ENCODE results near the gene USP54.
"Not testable (repeated sequence)": the region's sequence is repeated elsewhere in the genome, so short reads cannot be mapped to it uniquely, and the experiment has no call there.

Gene USP54, protein sequence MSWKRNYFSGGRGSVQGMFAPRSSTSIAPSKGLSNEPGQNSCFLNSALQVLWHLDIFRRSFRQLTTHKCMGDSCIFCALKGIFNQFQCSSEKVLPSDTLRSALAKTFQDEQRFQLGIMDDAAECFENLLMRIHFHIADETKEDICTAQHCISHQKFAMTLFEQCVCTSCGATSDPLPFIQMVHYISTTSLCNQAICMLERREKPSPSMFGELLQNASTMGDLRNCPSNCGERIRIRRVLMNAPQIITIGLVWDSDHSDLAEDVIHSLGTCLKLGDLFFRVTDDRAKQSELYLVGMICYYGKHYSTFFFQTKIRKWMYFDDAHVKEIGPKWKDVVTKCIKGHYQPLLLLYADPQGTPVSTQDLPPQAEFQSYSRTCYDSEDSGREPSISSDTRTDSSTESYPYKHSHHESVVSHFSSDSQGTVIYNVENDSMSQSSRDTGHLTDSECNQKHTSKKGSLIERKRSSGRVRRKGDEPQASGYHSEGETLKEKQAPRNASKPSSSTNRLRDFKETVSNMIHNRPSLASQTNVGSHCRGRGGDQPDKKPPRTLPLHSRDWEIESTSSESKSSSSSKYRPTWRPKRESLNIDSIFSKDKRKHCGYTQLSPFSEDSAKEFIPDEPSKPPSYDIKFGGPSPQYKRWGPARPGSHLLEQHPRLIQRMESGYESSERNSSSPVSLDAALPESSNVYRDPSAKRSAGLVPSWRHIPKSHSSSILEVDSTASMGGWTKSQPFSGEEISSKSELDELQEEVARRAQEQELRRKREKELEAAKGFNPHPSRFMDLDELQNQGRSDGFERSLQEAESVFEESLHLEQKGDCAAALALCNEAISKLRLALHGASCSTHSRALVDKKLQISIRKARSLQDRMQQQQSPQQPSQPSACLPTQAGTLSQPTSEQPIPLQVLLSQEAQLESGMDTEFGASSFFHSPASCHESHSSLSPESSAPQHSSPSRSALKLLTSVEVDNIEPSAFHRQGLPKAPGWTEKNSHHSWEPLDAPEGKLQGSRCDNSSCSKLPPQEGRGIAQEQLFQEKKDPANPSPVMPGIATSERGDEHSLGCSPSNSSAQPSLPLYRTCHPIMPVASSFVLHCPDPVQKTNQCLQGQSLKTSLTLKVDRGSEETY (N-terminal part only)

DNA sequence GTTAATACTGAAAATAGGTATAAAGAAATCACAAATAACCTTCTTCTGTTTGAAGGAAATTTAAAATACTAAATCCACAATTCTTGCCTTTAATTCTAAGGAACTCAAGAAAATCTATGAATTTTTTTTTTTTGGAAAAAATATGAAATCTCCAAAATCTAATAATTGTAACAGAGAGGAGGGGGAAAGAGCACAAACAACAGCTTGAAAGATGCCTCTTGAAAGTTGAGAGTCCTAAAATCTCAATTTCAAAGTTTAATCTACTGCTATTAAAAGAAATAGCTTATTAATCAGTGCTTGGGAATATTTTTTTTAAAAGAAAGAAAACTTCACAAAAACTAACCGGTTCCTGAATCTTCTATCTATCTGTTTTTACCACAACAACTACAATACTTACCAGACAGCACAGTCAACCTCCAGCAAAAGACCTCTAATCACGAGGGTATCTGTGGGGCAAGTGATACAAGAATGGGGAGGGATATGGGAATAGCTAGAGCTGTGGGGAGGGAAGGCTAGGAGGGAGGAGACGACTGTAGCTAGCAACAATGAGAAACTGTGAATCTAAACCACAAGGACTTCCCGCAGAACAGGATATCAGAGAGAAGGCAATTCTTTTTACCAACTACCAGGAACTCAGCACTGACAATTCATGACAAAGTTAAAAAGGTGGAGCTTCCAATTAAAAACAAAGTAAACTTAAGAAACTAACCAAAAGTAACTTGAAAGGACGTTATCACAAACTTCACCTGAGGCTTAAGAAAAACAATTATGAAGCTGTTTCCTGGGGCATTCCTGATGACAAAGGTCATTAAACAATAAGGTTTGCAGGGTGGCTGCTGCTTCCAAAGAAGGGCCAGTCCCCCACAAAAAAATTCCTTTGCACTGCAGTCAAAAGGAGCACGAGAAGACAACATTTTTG, at the start of gene USP54:
Gene USP54, minus strand, starts transcription at position 462 of the 919 bp plus-strand sequence. CDS start 15,684 bp downstream, outside the sequence.
- DNase-seq: no peak

DNA sequence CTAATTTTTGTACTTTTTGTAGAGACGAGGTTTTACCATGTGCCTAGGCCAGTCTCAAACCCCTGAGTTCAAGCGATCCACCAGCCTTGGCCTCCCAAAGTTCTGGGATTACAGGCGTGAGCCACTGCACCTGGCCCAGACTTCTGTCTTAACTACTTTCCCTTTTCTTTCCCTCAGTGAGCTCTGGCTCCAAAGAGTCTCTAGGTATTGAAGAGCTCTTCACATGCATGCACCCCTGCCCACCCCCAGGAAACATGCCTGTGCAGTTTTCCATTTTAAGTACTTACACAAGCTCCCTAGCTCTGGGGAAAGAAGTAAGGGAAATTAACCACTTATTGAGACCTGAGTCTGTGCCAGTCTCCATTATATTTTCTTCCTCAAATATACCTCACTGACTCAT, 48.1 kb upstream of the USP54 start:
- no peak for DNase-seq

DNA sequence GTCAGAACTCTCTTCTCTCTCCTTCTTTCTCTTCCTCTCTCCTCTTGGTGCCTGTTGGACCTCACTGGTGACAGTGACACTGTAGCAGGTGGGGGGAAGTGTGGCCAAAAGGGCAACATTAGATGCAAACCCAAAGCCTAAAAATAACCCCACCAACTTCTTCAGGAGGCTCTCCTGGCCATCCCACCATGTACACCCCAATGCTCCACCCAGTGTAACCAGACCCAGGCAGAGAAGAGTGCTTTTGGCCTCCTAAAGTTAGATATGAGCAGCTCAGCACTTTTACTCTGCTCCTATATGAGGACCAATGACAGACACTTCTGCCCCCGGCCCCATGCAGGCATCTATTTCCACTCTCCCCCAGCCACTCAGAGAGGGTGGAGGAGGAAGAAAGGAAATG, 44.6 kb upstream of the USP54 start:
- no peak for DNase-seq

DNA sequence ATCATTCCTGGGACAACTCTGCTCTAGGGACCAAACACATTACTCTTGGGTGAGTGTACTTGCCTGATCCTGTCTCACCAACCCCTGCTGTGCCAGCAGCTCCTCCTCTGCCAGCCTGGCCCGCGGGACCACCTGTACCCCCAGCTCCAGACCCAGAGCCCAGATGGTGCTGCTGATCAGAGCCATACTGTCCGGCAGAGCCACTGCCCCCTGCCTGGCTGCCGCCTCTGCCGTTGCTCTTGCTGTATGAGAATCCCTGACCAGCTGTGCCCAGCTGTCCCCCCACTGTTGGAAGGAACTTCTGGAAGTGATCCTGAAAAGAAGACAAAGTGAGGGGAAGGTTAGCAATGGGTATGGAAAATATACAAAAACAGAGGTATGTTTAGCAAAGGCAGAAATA, 43.3 kb upstream of the USP54 start:
- no peak for DNase-seq

DNA sequence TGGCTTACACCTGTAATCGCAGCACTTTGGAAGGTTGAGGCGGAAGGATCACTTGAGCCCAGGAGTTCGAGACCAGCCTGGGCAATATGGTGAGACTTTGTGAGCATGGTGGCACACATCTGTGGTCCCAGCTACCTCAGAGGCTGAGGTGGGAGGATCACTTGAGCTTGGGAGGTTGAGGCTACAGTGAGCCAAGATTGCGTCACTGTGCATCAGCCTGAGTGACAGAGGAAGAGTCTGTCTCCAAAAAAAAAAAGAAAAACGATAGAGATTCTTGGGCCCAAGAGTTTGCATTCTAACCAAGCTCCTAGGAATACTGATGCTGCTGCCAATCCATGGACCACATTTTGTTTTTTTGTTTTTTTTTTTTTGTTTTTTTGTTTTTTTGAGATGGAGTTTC, 38.0 kb upstream of the USP54 start:
- no peak for DNase-seq

DNA sequence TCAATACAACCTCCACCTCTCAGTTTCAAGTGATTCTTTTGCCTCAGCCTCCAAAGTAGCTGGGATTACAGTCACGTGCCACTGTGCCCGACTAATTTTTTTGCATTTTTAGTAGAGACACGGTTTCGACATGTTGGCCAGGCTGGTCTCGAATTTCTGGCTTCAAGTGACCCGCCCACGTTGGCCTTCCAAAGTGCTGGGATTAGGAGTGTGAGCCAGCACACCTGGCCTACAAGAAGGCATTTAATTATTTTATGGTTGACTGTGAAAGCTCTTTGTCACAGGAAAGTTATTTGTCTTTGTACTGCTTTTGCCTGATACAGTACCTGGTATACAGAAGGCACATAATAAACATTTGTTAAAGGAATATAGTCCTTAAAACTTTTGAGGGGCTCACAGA, 37.3 kb upstream of the USP54 start:
- no peak for DNase-seq

DNA sequence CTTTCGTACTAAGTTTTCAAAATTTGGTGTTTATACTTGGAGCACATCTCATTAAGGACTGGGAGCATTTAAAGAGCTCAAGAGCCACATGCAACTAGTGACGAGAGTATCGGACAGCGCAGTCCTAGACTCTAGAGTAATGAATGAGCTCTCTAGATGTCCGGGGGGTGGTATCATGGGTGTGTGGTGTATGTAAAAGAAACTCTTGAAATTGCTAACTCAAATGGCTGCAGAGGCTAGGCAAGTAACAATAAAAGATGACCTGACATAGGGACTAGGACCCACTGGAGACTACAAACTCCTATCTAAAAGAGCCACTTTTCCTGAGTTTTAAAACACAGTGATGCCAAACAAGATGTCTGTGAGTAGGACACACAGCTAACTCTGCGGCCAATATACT, 36.2 kb upstream of the USP54 start:
- DNase-seq: no peak

DNA sequence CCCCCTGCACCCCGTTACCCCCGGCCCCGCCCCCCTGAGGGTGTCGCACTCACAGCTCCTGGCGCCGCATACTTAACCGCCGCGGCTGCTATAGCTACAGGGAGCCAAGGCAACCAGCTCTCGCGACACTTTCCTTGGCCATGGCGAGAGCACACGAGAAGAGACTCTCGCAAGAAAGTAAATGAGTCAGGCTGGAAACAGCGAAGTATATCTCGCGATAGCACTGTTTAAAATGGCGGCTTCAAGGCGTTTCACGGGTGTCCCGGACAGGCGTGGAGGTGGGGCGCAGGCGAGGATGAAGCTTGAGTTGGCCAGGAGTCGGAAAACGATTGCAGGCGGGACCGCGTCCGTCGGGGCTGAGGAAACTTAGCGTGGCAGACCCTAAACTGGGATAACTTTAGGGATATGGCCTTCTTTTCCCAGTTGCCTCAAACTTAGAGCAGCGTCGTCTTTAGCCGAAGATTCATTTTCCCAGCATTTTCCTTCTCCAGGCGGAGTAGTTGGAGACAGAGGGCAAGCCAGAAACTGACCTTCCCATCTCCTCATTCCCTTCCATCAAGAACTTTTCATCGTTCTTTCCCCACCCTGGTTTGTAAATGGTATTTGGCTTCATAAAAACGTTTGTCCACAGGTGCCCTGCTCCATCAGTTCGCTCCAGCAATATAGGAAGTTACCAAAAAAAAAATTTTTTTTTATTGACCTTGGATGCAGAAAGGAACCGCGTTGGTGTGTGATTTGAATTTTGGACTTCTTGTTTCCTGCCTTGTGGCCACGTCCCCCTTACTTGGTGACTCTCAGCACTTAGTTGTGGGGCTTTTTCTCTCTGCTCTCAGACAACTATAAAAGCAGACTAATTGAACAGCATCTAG, 35.0 kb upstream of the USP54 start:
- DNase-seq: peak; percentile 86 to 95

DNA sequence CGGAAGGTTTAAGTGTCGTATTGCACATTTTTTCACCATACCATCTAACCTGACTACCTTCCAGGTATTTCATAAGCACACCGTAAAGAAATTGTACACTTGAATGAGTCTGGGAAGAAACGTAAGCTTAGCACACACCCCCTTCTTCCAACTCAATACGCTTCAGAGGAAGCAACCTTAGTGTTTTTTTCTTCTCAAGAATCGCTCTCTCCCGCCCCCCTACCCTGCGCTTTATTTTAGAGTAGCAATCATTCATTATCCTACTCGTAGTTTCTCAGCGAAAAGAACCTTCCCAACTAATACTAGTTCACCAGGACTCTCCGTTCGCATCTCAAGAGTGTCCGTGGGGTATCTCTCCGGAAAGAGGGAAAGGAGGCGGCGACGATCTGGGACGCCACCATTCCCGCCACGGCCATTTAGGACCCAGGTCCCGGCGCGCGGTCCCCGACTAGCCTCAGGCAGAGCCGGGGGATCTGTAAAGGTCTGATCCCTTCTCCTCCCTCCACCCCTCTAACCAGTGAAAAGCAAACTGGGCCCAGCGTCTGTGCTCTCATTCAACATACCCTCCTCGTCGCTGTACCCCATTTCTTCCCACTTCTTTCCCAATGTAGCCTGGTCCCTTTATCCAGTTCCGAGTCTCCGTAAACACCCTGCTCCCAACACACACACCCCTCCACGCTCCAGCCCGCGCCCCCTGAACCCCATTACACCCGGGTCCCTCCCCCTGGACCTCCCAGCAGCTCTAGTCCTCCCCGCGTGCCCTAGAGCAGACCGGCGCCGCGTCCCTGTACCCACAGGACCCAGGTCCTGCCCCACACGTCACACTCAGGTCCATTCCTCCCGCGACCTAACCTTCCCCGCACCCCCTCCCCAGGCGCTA, 34.1 kb upstream of the USP54 start:
- no peak for DNase-seq

DNA sequence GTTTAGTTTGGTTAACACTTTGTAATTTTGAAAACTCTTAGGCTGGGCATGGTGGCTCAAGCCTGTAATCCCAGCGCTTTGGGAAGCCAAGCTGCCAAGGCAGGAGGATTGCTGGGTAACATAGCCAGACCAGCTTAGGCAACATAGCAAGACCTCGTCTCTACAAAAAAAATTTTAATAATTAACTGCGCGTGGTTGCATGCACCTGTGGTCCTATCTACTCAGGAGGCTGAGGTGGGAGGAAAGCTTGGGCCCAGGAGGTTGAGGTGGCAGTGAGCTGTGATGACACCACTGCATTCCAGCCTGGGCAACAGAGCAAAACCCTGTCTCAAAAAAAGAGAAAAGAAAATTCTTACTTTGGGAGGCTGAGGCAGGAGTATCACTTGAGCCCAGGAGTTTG, 31.9 kb upstream of the USP54 start:
- DNase-seq: no peak

DNA sequence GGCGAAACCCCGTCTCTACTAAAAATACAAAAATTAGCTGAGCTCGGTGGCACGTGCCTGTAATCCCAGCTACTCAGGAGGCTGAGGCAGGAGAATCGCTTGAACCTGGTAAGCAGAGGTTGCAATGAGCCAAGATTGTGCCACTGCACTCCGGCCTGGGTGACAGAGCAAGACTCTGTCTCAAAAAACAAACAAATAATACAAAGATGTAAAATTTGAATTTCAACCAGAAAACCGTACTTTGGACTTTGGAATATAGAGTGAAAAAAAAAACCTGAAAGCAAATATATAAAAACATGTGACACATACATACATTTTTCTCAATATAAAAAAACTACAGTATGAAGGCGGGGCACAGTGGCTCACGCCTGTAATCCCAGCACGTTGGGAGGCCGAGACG, 29.8 kb upstream of the USP54 start:
- DNase-seq: not testable (repeated sequence)

DNA sequence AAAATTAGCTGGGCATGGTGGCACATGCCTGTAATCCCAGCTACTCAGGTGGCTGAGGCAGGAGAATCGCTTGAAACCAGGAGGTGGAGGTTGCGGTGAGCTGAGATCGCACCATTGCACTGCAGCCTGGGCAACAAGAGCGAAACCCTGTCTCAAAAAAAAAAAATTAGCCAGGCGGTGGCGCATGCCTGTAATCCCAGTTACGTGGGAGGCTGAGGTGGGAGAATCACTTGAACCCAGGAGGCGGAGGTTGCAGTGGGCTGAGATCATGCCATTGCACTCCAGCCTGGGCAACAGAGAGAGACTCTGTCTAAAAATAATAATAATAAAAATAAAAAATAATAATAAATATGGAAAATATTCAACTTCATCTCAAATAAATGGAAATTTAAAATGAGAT, 26.0 kb upstream of the USP54 start:
- DNase-seq: not testable (repeated sequence)

DNA sequence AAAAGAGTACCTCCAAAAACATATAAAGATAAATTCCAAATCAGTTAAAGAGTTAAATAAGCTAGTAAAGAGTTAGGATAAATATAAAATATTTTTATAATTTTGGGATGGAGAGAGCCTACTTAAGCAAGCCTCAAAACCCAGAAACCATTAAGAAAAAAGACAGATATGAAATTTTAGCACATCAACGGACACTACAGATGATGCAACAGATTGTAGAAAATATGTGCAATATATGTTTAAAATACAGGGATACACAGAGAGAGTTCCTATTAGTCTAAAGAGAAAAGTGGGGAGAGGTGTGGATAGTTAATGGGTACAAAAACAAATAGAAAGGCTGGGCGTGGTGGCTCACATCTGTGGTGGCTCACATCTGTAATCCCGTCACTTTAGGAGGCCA, 23.6 kb upstream of the USP54 start:
- DNase-seq: no peak

DNA sequence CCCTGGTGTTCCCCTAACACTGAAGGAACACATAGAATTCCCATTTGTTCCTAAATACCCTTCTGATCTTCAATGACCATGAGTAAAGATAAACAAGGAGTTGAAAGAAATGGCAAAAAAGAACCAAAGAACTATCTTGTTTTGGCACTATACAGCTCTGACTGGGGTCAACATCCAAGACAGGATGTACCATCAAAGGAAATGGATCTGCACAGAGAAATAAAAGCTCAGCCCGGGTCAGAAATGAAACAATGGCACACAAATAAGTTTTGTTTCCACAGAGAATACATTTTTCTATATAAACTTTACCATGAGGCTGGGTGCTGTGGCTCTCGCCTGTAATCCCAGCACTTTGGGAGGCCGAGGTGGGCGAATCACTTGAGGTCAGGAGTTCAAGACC, 18.0 kb upstream of the USP54 start:
- DNase-seq: no peak

DNA sequence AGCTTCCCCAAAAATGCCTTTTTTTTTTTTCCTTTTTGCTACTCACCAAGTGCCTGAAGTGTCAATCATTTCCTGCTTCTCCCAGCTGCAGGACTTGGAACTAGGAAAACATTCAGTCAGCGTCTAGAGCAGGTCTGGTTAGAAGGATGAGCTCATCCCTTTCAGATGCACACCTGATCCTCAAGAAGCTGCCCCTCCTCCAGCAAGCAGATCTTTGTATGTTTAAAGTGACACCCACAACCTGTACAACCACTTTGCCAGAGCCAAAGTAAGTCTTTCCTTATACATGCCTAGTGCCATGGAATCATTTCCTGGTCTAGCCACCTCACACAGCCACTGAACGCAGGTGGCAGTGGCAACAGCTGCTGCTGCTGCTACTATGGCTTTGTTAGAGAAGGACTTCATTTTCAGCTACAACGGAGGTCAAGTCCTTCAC, 10.4 kb upstream of the USP54 start:
- DNase-seq: no peak

DNA sequence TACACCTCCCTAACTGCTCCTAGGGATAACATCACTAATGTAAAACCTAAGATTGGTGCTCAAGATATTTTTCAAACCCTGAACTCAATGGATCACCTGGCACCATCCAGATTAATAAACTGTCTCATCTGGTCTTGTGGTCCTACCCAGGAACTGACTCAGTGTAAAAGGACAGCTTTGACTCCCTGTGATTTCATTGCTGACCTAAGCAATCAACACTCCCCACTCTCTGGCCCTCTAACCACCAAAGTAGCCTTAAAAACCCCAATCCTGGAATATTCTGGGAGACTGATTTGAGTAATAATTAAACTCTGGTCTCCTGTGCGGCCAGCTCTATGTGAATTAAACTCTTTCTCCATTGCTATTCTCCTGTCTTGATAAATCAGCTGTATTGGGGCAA, 6.2 kb upstream of the USP54 start:
- DNase-seq: no peak

DNA sequence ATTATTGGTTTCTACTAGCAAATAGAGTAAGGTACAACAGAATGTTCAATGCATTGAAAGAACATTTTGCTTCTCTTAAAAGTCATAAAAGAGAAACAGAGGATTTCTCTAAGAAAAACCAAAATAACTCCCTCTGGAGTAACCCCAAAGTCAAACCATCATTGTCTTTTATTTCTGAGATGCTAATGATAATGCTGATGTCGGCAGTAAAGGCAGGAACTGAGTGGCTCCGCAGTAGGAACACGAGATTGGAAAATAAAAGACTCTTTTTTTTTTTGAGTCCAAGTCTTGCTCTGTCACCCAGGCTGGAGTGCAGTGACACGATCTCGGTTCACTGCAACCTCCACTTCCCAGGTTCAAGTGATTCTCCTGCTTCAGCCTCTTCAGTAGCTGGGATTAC, 2.7 kb upstream of the USP54 start:
- no peak for DNase-seq

DNA sequence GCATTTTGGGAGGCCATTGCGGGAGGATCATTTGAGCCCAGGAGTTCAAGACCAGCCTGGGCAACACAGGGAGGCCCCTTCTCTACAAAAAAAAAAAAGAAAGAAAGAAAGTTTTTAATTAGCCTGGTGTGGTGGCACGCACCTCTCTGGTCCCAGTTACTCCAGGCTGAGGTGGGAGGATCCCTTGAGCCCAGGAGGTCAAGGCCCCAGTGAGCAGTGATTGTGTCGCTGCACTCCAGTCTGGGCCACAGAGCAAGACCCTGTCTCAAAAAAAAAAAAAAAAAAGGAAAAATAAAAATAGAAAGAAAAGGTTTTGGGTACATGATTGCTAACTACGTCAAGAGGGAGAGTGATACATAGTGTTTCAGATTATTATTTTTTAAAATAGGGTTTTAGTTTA, 2.0 kb upstream of the USP54 start:
- no peak for DNase-seq

DNA sequence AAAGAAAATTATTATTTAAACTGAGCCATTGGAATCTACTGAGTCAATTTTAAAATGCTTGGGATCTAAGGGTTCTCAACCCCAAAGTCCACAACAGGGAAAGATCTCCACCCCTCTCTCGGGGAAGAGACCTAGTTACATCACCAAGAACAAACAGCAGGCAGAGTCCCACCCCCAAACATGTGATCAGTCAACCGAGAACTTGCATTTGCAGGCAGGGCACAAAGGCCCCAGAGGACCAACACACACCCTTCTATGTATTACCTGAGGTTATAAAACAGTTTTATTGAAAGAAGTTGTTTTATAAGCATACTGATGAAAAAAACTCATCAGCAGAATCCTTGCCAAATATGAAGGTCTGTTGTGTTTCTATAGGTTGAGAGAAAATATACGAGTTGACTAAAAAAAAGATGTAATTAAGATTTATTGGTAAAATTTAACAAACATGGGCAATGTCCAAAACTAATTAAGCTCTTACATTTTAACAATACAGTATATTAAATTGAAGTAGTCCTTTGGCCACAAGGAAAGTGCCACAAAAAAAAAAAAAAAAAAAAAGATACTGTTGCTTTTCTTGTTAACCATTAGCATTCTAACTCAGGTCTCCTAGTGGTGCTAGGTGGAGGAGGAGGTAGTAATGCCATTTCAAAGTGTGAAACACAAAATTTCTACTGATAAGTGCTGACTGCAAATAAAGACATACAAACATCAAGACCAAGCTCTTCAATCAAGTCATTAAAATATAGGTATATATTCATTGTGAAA, 975 bp upstream of the USP54 start:
- peak in 1 of 2 experiments; percentile 2 for DNase-seq
